ENCODE data around the gene TMOD2.
"Not testable (repeated sequence)": the region's sequence is repeated elsewhere in the genome, so short reads cannot be mapped to it uniquely, and the experiment has no call there.

TMOD2 gene

GRCh38 chr15:51782357-51782896 is 31.0 kb downstream of the TMOD2 start:
- H3K4me3 ChIP-seq (ENCODE audit: low read length) = no peak overlapping the region
- no peaks in the 10 kb centered on the region for H3K9me3 ChIP-seq (replicated peaks; ENCODE audit: insufficient read depth, low read length)
- H3K27me3 ChIP-seq (replicated peaks; ENCODE audit: insufficient read depth, low read length) = no peaks in the 10 kb centered on the region
- DNase-seq = no peak
- no peak overlapping the region for H3K9ac ChIP-seq (ENCODE audit: low read length)
- H2AFZ ChIP-seq (ENCODE audit: low read length) = no peak overlapping the region
- TF ChIP-seq, protein P1, sequence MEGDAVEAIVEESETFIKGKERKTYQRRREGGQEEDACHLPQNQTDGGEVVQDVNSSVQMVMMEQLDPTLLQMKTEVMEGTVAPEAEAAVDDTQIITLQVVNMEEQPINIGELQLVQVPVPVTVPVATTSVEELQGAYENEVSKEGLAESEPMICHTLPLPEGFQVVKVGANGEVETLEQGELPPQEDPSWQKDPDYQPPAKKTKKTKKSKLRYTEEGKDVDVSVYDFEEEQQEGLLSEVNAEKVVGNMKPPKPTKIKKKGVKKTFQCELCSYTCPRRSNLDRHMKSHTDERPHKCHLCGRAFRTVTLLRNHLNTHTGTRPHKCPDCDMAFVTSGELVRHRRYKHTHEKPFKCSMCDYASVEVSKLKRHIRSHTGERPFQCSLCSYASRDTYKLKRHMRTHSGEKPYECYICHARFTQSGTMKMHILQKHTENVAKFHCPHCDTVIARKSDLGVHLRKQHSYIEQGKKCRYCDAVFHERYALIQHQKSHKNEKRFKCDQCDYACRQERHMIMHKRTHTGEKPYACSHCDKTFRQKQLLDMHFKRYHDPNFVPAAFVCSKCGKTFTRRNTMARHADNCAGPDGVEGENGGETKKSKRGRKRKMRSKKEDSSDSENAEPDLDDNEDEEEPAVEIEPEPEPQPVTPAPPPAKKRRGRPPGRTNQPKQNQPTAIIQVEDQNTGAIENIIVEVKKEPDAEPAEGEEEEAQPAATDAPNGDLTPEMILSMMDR (IDR thresholded peaks at IDR 0.05; ENCODE audit: low read length) = peak; percentile 34
- no peak for TF ChIP-seq EZH2phosphoT487 (IDR thresholded peaks at IDR 0.05; ENCODE audit: low read length)
- H4K20me1 ChIP-seq (ENCODE audit: insufficient read depth, low read length) = no peaks in the 10 kb centered on the region
- H3K4me1 ChIP-seq (ENCODE audit: low read length) = no peaks in the 10 kb centered on the region
- H3K79me2 ChIP-seq (ENCODE audit: low read length) = no peaks in the 10 kb centered on the region
- no peaks in the 10 kb centered on the region for H3F3A ChIP-seq (ENCODE audit: insufficient read depth, low read length)
- no peak overlapping the region for H3K27ac ChIP-seq (ENCODE audit: low read length)
- H3K4me2 ChIP-seq (ENCODE audit: low read depth, low read length) = no peak overlapping the region
- H3K9me2 ChIP-seq (replicated peaks; ENCODE audit: insufficient read depth, low read length) = no peaks in the 10 kb centered on the region
- H3K36me3 ChIP-seq (replicated peaks; ENCODE audit: insufficient read depth, low read length) = no peaks in the 10 kb centered on the region

DNA sequence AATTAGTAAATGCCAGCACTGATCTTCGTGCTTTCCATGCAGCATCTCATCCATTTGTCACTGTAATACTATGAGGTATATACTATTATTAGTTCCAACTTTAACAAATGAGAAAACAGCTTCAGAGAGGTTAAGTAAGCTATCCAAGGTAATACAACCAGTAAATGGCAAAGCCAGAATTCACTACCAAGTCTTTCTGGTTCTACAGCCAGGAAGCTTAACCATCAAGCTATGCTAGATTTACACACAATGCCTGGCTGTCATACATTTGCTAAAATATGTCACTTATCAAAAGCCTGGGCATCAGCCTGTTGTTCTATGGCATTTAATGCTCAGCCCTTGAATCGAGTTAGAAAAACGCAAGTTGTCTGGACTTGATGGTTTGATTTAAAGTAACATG is 32.6 kb downstream of the TMOD2 start:
- no peak for DNase-seq
- no peaks in the 10 kb centered on the region for H4K20me1 ChIP-seq (ENCODE audit: insufficient read depth, low read length)
- TF ChIP-seq EZH2 (optimal IDR thresholded peaks at IDR 0.05; ENCODE audit: low read depth, low read length) (no peak), EZH2phosphoT487 (IDR thresholded peaks at IDR 0.05; ENCODE audit: low read length) (no peak)
- TF ChIP-seq, protein P1 (IDR thresholded peaks at IDR 0.05; ENCODE audit: low read length) = no peak
- no peaks in the 10 kb centered on the region for H3K9me2 ChIP-seq (replicated peaks; ENCODE audit: insufficient read depth, low read length)
- H3K36me3 ChIP-seq (replicated peaks; ENCODE audit: insufficient read depth, low read length) = no peaks in the 10 kb centered on the region
- H3K4me3 ChIP-seq (ENCODE audit: low read length) = no peak overlapping the region
- no peaks in the 10 kb centered on the region for H3K9me3 ChIP-seq (replicated peaks; ENCODE audit: insufficient read depth, low read length)
- H3K9ac ChIP-seq (ENCODE audit: low read length) = no peak overlapping the region
- H3F3A ChIP-seq (ENCODE audit: insufficient read depth, low read length) = no peaks in the 10 kb centered on the region
- H3K27ac ChIP-seq (ENCODE audit: low read length) = no peak overlapping the region
- H3K27me3 ChIP-seq (replicated peaks; ENCODE audit: insufficient read depth, low read length) = no peaks in the 10 kb centered on the region
- H3K79me2 ChIP-seq (ENCODE audit: low read length) = no peaks in the 10 kb centered on the region
- no peak overlapping the region for H3K4me2 ChIP-seq (ENCODE audit: low read depth, low read length)
- no peak overlapping the region for H2AFZ ChIP-seq (ENCODE audit: low read length)
- no peaks in the 10 kb centered on the region for H3K4me1 ChIP-seq (ENCODE audit: low read length)

GRCh38 chr15:51787130-51787529 is 35.7 kb downstream of the TMOD2 start:
- not testable (repeated sequence) for H3F3A ChIP-seq (ENCODE audit: insufficient read depth, low read length); H3K9ac ChIP-seq (ENCODE audit: low read length); H3K27ac ChIP-seq (ENCODE audit: low read length); H3K27me3 ChIP-seq (replicated peaks; ENCODE audit: insufficient read depth, low read length); DNase-seq; H3K4me1 ChIP-seq (ENCODE audit: low read length); H3K4me2 ChIP-seq (ENCODE audit: low read depth, low read length); H2AFZ ChIP-seq (ENCODE audit: low read length); H3K9me3 ChIP-seq (replicated peaks; ENCODE audit: insufficient read depth, low read length); H3K9me2 ChIP-seq (replicated peaks; ENCODE audit: insufficient read depth, low read length); H3K79me2 ChIP-seq (ENCODE audit: low read length); H4K20me1 ChIP-seq (ENCODE audit: insufficient read depth, low read length); H3K4me3 ChIP-seq (ENCODE audit: low read length); H3K36me3 ChIP-seq (replicated peaks; ENCODE audit: insufficient read depth, low read length)

DNA sequence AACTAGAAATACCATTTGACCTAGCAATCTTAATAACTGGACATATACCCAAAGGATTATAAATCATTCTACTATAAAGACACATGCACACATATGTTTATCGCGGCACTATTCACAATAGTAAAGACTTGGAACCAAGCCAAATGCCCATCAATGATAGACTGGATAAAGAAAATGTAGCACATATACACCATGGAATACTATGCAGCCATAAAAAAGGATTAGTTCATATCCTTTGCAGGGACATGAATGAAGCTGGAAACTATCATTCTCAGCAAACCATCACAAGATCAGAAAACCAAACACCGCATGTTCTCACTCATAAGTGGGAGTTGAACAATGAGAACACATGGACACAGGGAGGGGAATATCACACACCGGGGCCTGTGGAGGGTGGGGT is 41.1 kb downstream of the TMOD2 start:
- not testable (repeated sequence) for H3K4me1 ChIP-seq (ENCODE audit: low read length); DNase-seq; H3K9me3 ChIP-seq (replicated peaks; ENCODE audit: insufficient read depth, low read length); H3K9ac ChIP-seq (ENCODE audit: low read length); H3K27me3 ChIP-seq (replicated peaks; ENCODE audit: insufficient read depth, low read length); H3K27ac ChIP-seq (ENCODE audit: low read length); H3K79me2 ChIP-seq (ENCODE audit: low read length); H2AFZ ChIP-seq (ENCODE audit: low read length); H3F3A ChIP-seq (ENCODE audit: insufficient read depth, low read length); H3K36me3 ChIP-seq (replicated peaks; ENCODE audit: insufficient read depth, low read length); H3K4me2 ChIP-seq (ENCODE audit: low read depth, low read length); H3K4me3 ChIP-seq (ENCODE audit: low read length); H4K20me1 ChIP-seq (ENCODE audit: insufficient read depth, low read length); H3K9me2 ChIP-seq (replicated peaks; ENCODE audit: insufficient read depth, low read length)

All from MM.1S (cell line).